Fibroblast of skin of right quadriceps (primary cell): ENCODE results near the gene INSRR.

ENCODE experiments used
- DNase-seq: peaks from one replicate; pipeline ENCODE4 v3.0.0-alpha.2; 2013

The INSRR gene

GRCh38 chr1:156847591-156848460 lies 11.1 kb downstream of the INSRR start:
- no peak for DNase-seq

GRCh38 chr1:156846643-156847042 lies 12.3 kb downstream of the INSRR start:
- DNase-seq: no peak

GRCh38 chr1:156845953-156846545 lies 12.9 kb downstream of the INSRR start:
- DNase-seq: no peak

- DNase-seq: no peak
Measured at GRCh38 chr1:156845055-156845952, 13.6 kb downstream of the INSRR start.

- DNase-seq: no peak
Measured at GRCh38 chr1:156844638-156845037, 14.3 kb downstream of the INSRR start.

GRCh38 chr1:156844102-156844501 lies 14.8 kb downstream of the INSRR start:
- DNase-seq: no peak

GRCh38 chr1:156842618-156843300 lies 16.2 kb downstream of the INSRR start:
- no peak for DNase-seq

GRCh38 chr1:156841295-156841855 lies 17.5 kb downstream of the INSRR start:
- no peak for DNase-seq

GRCh38 chr1:156840898-156841279 lies 18.0 kb downstream of the INSRR start:
- DNase-seq: no peak

- no peak for DNase-seq
Measured at GRCh38 chr1:156840186-156840897, 18.6 kb downstream of the INSRR start.

- DNase-seq: no peak
Measured at GRCh38 chr1:156839426-156840109, 19.3 kb downstream of the INSRR start.

- DNase-seq: no peak
Measured at GRCh38 chr1:156838972-156839371, 19.9 kb downstream of the INSRR start.

- no peak for DNase-seq
Measured at GRCh38 chr1:156836892-156837291, 22.0 kb downstream of the INSRR start.

- no peak for DNase-seq
Measured at GRCh38 chr1:156836041-156836654, 22.8 kb downstream of the INSRR start.

GRCh38 chr1:156834322-156834721 lies 24.6 kb downstream of the INSRR start:
- DNase-seq: no peak

GRCh38 chr1:156833603-156834002 lies 25.3 kb downstream of the INSRR start:
- no peak for DNase-seq

- no peak for DNase-seq
Measured at GRCh38 chr1:156832434-156832833, 26.5 kb downstream of the INSRR start.

- no peak for DNase-seq
Measured at GRCh38 chr1:156828400-156829124, 30.4 kb downstream of the INSRR start.

- no peak for DNase-seq
Measured at GRCh38 chr1:156826630-156827029, 32.3 kb downstream of the INSRR start.

- DNase-seq: no peak
Measured at GRCh38 chr1:156823210-156823790, 35.6 kb downstream of the INSRR start.
